Amniotic stem cell (primary cell): ENCODE measurements around the gene GPBAR1.
"Not testable (repeated sequence)": the region's sequence is repeated elsewhere in the genome, so short reads cannot be mapped to it uniquely, and the experiment has no call there.

ENCODE experiments used
- DNase-seq: peaks from one replicate; lab custom pipeline; 2025; lab: John Stamatoyannopoulos, UW

GPBAR1 gene

GRCh38 chr2:218310853-218311540, 50.2 kb downstream of the GPBAR1 start:
- DNase-seq, result no peak

GRCh38 chr2:218311541-218312266, 50.9 kb downstream of the GPBAR1 start:
- not testable (repeated sequence) for DNase-seq

GRCh38 chr2:218312267-218312756, 51.5 kb downstream of the GPBAR1 start:
- DNase-seq, result no peak

GRCh38 chr2:218313356-218313755, 52.5 kb downstream of the GPBAR1 start:
- no peak for DNase-seq
